ENCODE data around the gene CD8B.
A peak's percentile ranks its signal among the peaks of the same experiment; 100 is the strongest.
"Not testable (repeated sequence)": the region's sequence is repeated elsewhere in the genome, so short reads cannot be mapped to it uniquely, and the experiment has no call there.

Gene CD8B

GRCh38 chr2:86842607-86843234 lies 19.0 kb downstream of the CD8B start:
- Mint-ChIP-seq H3K27ac (peak overlapping the region; percentile 75), H3K4me3 (peak overlapping the region; percentile 41), H3K4me1 (ENCODE audit: low read depth) (peaks cover 78% of the 10 kb centered on the region), H3K36me3 (ENCODE audit: low read depth) (peaks cover 12% of the 10 kb centered on the region)
- not testable (repeated sequence) for H3K9me3 Mint-ChIP-seq, H3K27me3 Mint-ChIP-seq

GRCh38 chr2:86841330-86841729 lies 20.4 kb downstream of the CD8B start:
- peak overlapping the region; percentile 75 for H3K27ac Mint-ChIP-seq
- H3K4me1 Mint-ChIP-seq (ENCODE audit: low read depth) = peaks cover 86% of the 10 kb centered on the region

GRCh38 chr2:86839871-86840548 lies 21.7 kb downstream of the CD8B start:
- H3K4me3 Mint-ChIP-seq, H3K27me3 Mint-ChIP-seq, H3K9me3 Mint-ChIP-seq: not testable (repeated sequence)
- H3K27ac Mint-ChIP-seq = peak overlapping the region; percentile 67
- peaks cover 89% of the 10 kb centered on the region for H3K4me1 Mint-ChIP-seq (ENCODE audit: low read depth)
- peaks cover 12% of the 10 kb centered on the region for H3K36me3 Mint-ChIP-seq (ENCODE audit: low read depth)

More at GRCh38 chr2:86841330-86841729, 20.4 kb downstream of the CD8B start:
- not testable (repeated sequence) for H3K27me3 Mint-ChIP-seq, H3K9me3 Mint-ChIP-seq, H3K4me3 Mint-ChIP-seq
- H3K36me3 Mint-ChIP-seq (ENCODE audit: low read depth) = peaks cover 12% of the 10 kb centered on the region

- peaks cover 90% of the 10 kb centered on the region for H3K4me1 Mint-ChIP-seq (ENCODE audit: low read depth)
- H3K27me3 Mint-ChIP-seq = not testable (repeated sequence)
- peak overlapping the region; percentile 16 for H3K27ac Mint-ChIP-seq
These were observed 22.2 kb downstream of the CD8B start for GRCh38 chr2:86839455-86839854.

GRCh38 chr2:86837714-86838113 lies 24.0 kb downstream of the CD8B start:
- Mint-ChIP-seq H3K27ac (peak overlapping the region; percentile 76), H3K4me1 (ENCODE audit: low read depth) (peaks cover 89% of the 10 kb centered on the region)
- not testable (repeated sequence) for H3K36me3 Mint-ChIP-seq (ENCODE audit: low read depth); H3K4me3 Mint-ChIP-seq; H3K27me3 Mint-ChIP-seq; H3K9me3 Mint-ChIP-seq

More at GRCh38 chr2:86839455-86839854, 22.2 kb downstream of the CD8B start:
- H3K36me3 Mint-ChIP-seq (ENCODE audit: low read depth); H3K9me3 Mint-ChIP-seq; H3K4me3 Mint-ChIP-seq: not testable (repeated sequence)

GRCh38 chr2:86836915-86837695 lies 24.6 kb downstream of the CD8B start:
- not testable (repeated sequence) for H3K9me3 Mint-ChIP-seq; H3K36me3 Mint-ChIP-seq (ENCODE audit: low read depth); H3K27me3 Mint-ChIP-seq
- peak overlapping the region; percentile 81 for H3K27ac Mint-ChIP-seq
- H3K4me3 Mint-ChIP-seq = peak overlapping the region; percentile 60
- peaks cover 87% of the 10 kb centered on the region for H3K4me1 Mint-ChIP-seq (ENCODE audit: low read depth)

- Mint-ChIP-seq H3K4me1 (ENCODE audit: low read depth) (peaks cover 86% of the 10 kb centered on the region), H3K27ac (peak overlapping the region; percentile 90)
- H3K36me3 Mint-ChIP-seq (ENCODE audit: low read depth); H3K4me3 Mint-ChIP-seq; H3K27me3 Mint-ChIP-seq; H3K9me3 Mint-ChIP-seq: not testable (repeated sequence)
These were observed 26.2 kb downstream of the CD8B start for GRCh38 chr2:86835548-86835889.

GRCh38 chr2:86833315-86833714 lies 28.4 kb downstream of the CD8B start:
- Mint-ChIP-seq H3K4me3 (peak overlapping the region; percentile 58), H3K9me3 (no peaks in the 10 kb centered on the region), H3K27me3 (no peaks in the 10 kb centered on the region), H3K27ac (peak overlapping the region; percentile 90), H3K36me3 (ENCODE audit: low read depth) (no peaks in the 10 kb centered on the region), H3K4me1 (ENCODE audit: low read depth) (peaks cover 81% of the 10 kb centered on the region)

GRCh38 chr2:86832334-86833096 lies 29.2 kb downstream of the CD8B start:
- Mint-ChIP-seq H3K27me3 (no peaks in the 10 kb centered on the region), H3K4me1 (ENCODE audit: low read depth) (peaks cover 82% of the 10 kb centered on the region), H3K36me3 (ENCODE audit: low read depth) (no peaks in the 10 kb centered on the region), H3K27ac (peak overlapping the region; percentile 91), H3K4me3 (peak overlapping the region; percentile 66), H3K9me3 (no peaks in the 10 kb centered on the region)

- no peaks in the 10 kb centered on the region for H3K9me3 Mint-ChIP-seq
- H3K4me3 Mint-ChIP-seq = peak overlapping the region; percentile 66
- H3K36me3 Mint-ChIP-seq (ENCODE audit: low read depth) = no peaks in the 10 kb centered on the region
- H3K27ac Mint-ChIP-seq = peak overlapping the region; percentile 91
- H3K4me1 Mint-ChIP-seq (ENCODE audit: low read depth) = peaks cover 84% of the 10 kb centered on the region
- H3K27me3 Mint-ChIP-seq = no peaks in the 10 kb centered on the region
These were observed 30.1 kb downstream of the CD8B start for GRCh38 chr2:86831537-86831936.

GRCh38 chr2:86826951-86827350 lies 34.7 kb downstream of the CD8B start:
- no peaks in the 10 kb centered on the region for H3K27me3 Mint-ChIP-seq
- H3K4me3 Mint-ChIP-seq = peak overlapping the region; percentile 84
- peak overlapping the region; percentile 86 for H3K27ac Mint-ChIP-seq
- H3K4me1 Mint-ChIP-seq (ENCODE audit: low read depth) = peaks cover 91% of the 10 kb centered on the region
- no peaks in the 10 kb centered on the region for H3K9me3 Mint-ChIP-seq
- H3K36me3 Mint-ChIP-seq (ENCODE audit: low read depth) = no peaks in the 10 kb centered on the region

- Mint-ChIP-seq H3K27ac (peak overlapping the region; percentile 86), H3K4me3 (peak overlapping the region; percentile 84), H3K4me1 (ENCODE audit: low read depth) (peaks cover 92% of the 10 kb centered on the region)
These were observed 35.8 kb downstream of the CD8B start for GRCh38 chr2:86825693-86826381.

GRCh38 chr2:86825036-86825692 lies 36.5 kb downstream of the CD8B start:
- H3K9me3 Mint-ChIP-seq = no peaks in the 10 kb centered on the region
- no peaks in the 10 kb centered on the region for H3K27me3 Mint-ChIP-seq
- H3K4me3 Mint-ChIP-seq = peak overlapping the region; percentile 84
- no peaks in the 10 kb centered on the region for H3K36me3 Mint-ChIP-seq (ENCODE audit: low read depth)
- H3K4me1 Mint-ChIP-seq (ENCODE audit: low read depth) = peaks cover 99% of the 10 kb centered on the region
- peak overlapping the region; percentile 86 for H3K27ac Mint-ChIP-seq

More at GRCh38 chr2:86825693-86826381, 35.8 kb downstream of the CD8B start:
- H3K36me3 Mint-ChIP-seq (ENCODE audit: low read depth) = no peaks in the 10 kb centered on the region
- no peaks in the 10 kb centered on the region for H3K27me3 Mint-ChIP-seq
- no peaks in the 10 kb centered on the region for H3K9me3 Mint-ChIP-seq
